GM10266 (cell line): ENCODE data around the gene UNC13A.
A peak's percentile ranks its signal among the peaks of the same experiment; 100 is the strongest.

Experiments
- DNase-seq: peaks from one replicate; pipeline ENCODE4 v3.0.0; 2012; ENCODE audit errors: extremely low spot score
- CTCF ChIP-seq: IDR thresholded peaks from 2 replicates; pipeline ENCODE4 v1.5.1; 2012; ENCODE audit warnings: mild to moderate bottlenecking, low read depth; ENCODE audit not compliant: control insufficient read depth, insufficient read depth; ENCODE audit errors: missing control alignments

UNC13A gene

GRCh38 chr19:17687857-17688784, at the start of gene UNC13A:
TSS of gene UNC13A (minus strand) at chr19:17688354. CDS start at chr19:17688199, 155 bp downstream.
- no peak for TF ChIP-seq CTCF
- peak; percentile 73 for DNase-seq

GRCh38 chr19:17737690-17738153, 49.6 kb upstream of the UNC13A start:
- TF ChIP-seq CTCF = no peak
- no peak for DNase-seq

GRCh38 chr19:17735410-17735809, 47.3 kb upstream of the UNC13A start:
- no peak for DNase-seq
- TF ChIP-seq CTCF = no peak

GRCh38 chr19:17734146-17734545, 46.0 kb upstream of the UNC13A start:
- no peak for TF ChIP-seq CTCF

GRCh38 chr19:17733127-17733526, 45.0 kb upstream of the UNC13A start:
- DNase-seq = no peak
- TF ChIP-seq CTCF = no peak

More at GRCh38 chr19:17734146-17734545, 46.0 kb upstream of the UNC13A start:
- no peak for DNase-seq

GRCh38 chr19:17727843-17728242, 39.7 kb upstream of the UNC13A start:
- TF ChIP-seq CTCF = no peak
- DNase-seq = no peak
